HepG2 (cell line): Measurements from ENCODE around the gene SULT1C4. TPM values are rescaled to one million over a fixed set of nuclear protein-coding genes. Genes with fewer than 3 reads are reported as not detected.

Experiments used
- ATAC-seq: fragments of 200-7000 bp; cut with Tn5 transposase; 3 replicates; pipeline ENCODE4 v1.9.1; 2020; ENCODE audit warnings: mild to moderate bottlenecking, moderate library complexity
- BruUV-seq: library from RNA; stranded (reverse); fragments of 400-500 nt; replicated peaks from 2 replicates; lab custom pipeline; 2021; lab: Mats Ljungman, UMichigan
- CTCF ChIA-PET: fragments of 300-600 bp; formaldehyde crosslinking; extraction: SDS; loops from one replicate; lab custom pipeline; 2021; ENCODE audit warnings: low total read pairs, inconsistent platforms, low intra/inter-chr PET ratio; lab: Yijun Ruan, JAX
- POLR2A ChIA-PET: fragments of 350-600 bp; sonication (Branson Sonifier 250); formaldehyde crosslinking; loops from one replicate; lab custom pipeline; 2020; ENCODE audit warnings: antibody characterized with exemption, inconsistent platforms; lab: Yijun Ruan, JAX
- DNase-seq: peaks from one replicate; pipeline ENCODE4 v3.0.0-alpha.2; 2015; ENCODE audit warnings: low spot score
- FAIRE-seq: peaks from 3 replicates; lab custom pipeline; 2011; peaks lifted over from hg19 to GRCh38; lab: Jason Lieb, UNC
- H2AFZ ChIP-seq: one replicate; pipeline ENCODE4 v1.6.1; 2011; ENCODE audit warnings: low read length, inconsistent platforms
- H3K27ac ChIP-seq: fragments of 300-600 bp; 3 replicates; pipeline ENCODE4 v1.8.0; 2011; ENCODE audit warnings: mixed run types, mild to moderate bottlenecking, mixed read lengths, low read length, inconsistent platforms; ENCODE audit not compliant: insufficient read depth; ENCODE audit errors: extremely low read length
- H3K27me3 ChIP-seq, 2 experiments: fragments of 200-600 bp in 1 of 2; 2 replicates in 1 of 2; 3 replicates in 1 of 2; pipeline versions ENCODE4 v1.6.0 to v1.8.0; 2011; ENCODE audit warnings: low read length in 2 of 2, mild to moderate bottlenecking in 2 of 2, moderate library complexity in 2 of 2, inconsistent platforms in 1 of 2; ENCODE audit not compliant: insufficient read depth in 2 of 2, control insufficient read depth in 1 of 2
- H3K36me3 ChIP-seq, 2 experiments: fragments of 200-600 bp in 1 of 2; replicated peaks in 1 of 2; 2 replicates in 1 of 2; 3 replicates in 1 of 2; pipeline versions ENCODE4 v1.5.1 to v1.8.0; 2011; ENCODE audit warnings: low read length in 2 of 2, inconsistent platforms in 1 of 2; ENCODE audit not compliant: insufficient read depth in 2 of 2, control insufficient read depth in 1 of 2
- H3K4me1 ChIP-seq: 2 replicates; pipeline ENCODE4 v1.5.1; 2012; ENCODE audit warnings: low read length, inconsistent platforms; ENCODE audit not compliant: insufficient read depth
- H3K4me2 ChIP-seq: 2 replicates; pipeline ENCODE4 v1.6.0; 2011; ENCODE audit warnings: low read depth, low read length, inconsistent platforms
- H3K4me3 ChIP-seq, 3 experiments: fragments of 200-600 bp in 1 of 3; sonication (generic), shearing (Covaris generic) in 1 of 3; replicated peaks in 1 of 3; 2 replicates each; pipeline ENCODE4 v1.5.1; 2011 to 2016; ENCODE audit warnings: low read length in 3 of 3, inconsistent platforms in 2 of 3, low read depth in 2 of 3, mild to moderate bottlenecking in 2 of 3, control low read depth in 1 of 3, mixed read lengths in 1 of 3; ENCODE audit not compliant: insufficient read depth in 1 of 3
- H3K79me2 ChIP-seq: one replicate; pipeline ENCODE4 v1.6.1; 2011; ENCODE audit warnings: low read length, inconsistent platforms; ENCODE audit not compliant: insufficient read depth
- H3K9ac ChIP-seq: 2 replicates; pipeline ENCODE4 v1.6.0; 2011; ENCODE audit warnings: mild to moderate bottlenecking, low read depth, low read length, inconsistent platforms; ENCODE audit not compliant: insufficient read depth
- H3K9me3 ChIP-seq: 2 replicates; pipeline ENCODE4 v1.5.1; 2012; ENCODE audit warnings: mild to moderate bottlenecking, low read length
- H4K20me1 ChIP-seq: 2 replicates; pipeline ENCODE4 v1.6.0; 2011; ENCODE audit warnings: inconsistent platforms, mild to moderate bottlenecking, low read length, moderate library complexity; ENCODE audit not compliant: insufficient read depth
- GFI1 ChIP-seq: sonication (generic); formaldehyde crosslinking; IDR thresholded peaks from 2 replicates; pipeline ENCODE4 v1.5.0; 2020; ENCODE audit warnings: missing genetic modification reagents, mild to moderate bottlenecking, borderline replicate concordance
- TAF1 ChIP-seq: sonication (generic); formaldehyde crosslinking; IDR thresholded peaks from 2 replicates; pipeline ENCODE4 v1.4.0; 2020; ENCODE audit warnings: missing genetic modification reagents
- TMF1 ChIP-seq: sonication (generic); formaldehyde crosslinking; IDR thresholded peaks from 2 replicates; pipeline ENCODE4 v1.8.1; 2022; ENCODE audit warnings: low read depth, missing genetic modification reagents
- YY1 ChIP-seq: IDR thresholded peaks from 2 replicates; pipeline ENCODE4 v1.6.1; 2011; ENCODE audit warnings: low read length, low read depth, moderate library complexity, mild to moderate bottlenecking; ENCODE audit not compliant: insufficient read depth, insufficient replicate concordance
- ZNF597 ChIP-seq: sonication (generic); formaldehyde crosslinking; IDR thresholded peaks from 2 replicates; pipeline ENCODE4 v1.5.0; 2020; ENCODE audit warnings: missing genetic modification reagents
- ZNF605 ChIP-seq: sonication (generic); formaldehyde crosslinking; IDR thresholded peaks from 2 replicates; pipeline ENCODE4 v1.8.0; 2022; ENCODE audit warnings: mild to moderate bottlenecking, missing genetic modification reagents
- ZSCAN31 ChIP-seq: sonication (generic); formaldehyde crosslinking; IDR thresholded peaks from 2 replicates; pipeline ENCODE4 v1.5.0; 2020; ENCODE audit warnings: low read depth, mild to moderate bottlenecking, missing genetic modification reagents
- WGBS: methylation state at CpG from one replicate; pipeline ENCODE4 v1.1.6; 2017; ENCODE audit warnings: low lambda C conversion rate; 5-methylcytosine and 5-hydroxymethylcytosine counted together
- in situ Hi-C: cut with HindIII; loops from 2 replicates; pipeline ENCODE4 v1.10.0; 2017; ENCODE audit warnings: low pct_unique_long_range_greater_than_20kb; ENCODE audit not compliant: extremely low pct_ligation_motif_present
- intact Hi-C: fragments of 100-400 bp; cut with micrococcal nuclease; formaldehyde crosslinking; loops from one replicate; pipeline ENCODE4 v1.10.0; 2022; ENCODE audit not compliant: unreplicated experiment
- polyA plus RNA-seq, 8 experiments: library from polyadenylated mRNA; depleted of rRNA in 3 of 8; stranded (reverse) in 7 of 8; unstranded in 1 of 8; fragments of >200 nt; fragmentation: Illumina TruSeq in 4 of 8; extraction: Trizol in 4 of 8; gene quantifications; 2 replicates each; pipeline versions ENCODE4 v1.2.1 to v1.2.3, GENCODE V29; 2011 to 2016; ENCODE audit warnings: low read depth in 4 of 8, missing spikeins in 1 of 8, mixed read lengths in 1 of 8; ENCODE audit not compliant: insufficient read depth in 1 of 8
- small RNA-seq, 3 experiments: library from RNA; depleted of rRNA; stranded (forward); fragments of <200 nt; gene quantifications; one replicate each; pipeline ENCODE3, GENCODE V24; 2012; ENCODE audit warnings: low read depth in 2 of 3, low replicate concordance in 1 of 3; ENCODE audit not compliant: insufficient read length in 3 of 3, insufficient read depth in 2 of 3
- total RNA-seq, 5 experiments: library from RNA; depleted of rRNA; stranded (reverse); fragments of >200 nt; fragmentation: Illumina TruSeq; extraction: Trizol; gene quantifications; 2 replicates each; pipeline ENCODE4 v1.2.3, GENCODE V29; 2016; ENCODE audit warnings: low read depth in 1 of 5
- TF ChIP-seq, protein P1 (sequence below): sonication (generic); formaldehyde crosslinking; IDR thresholded peaks from 2 replicates; pipeline ENCODE4 v1.4.0; 2020; ENCODE audit warnings: missing genetic modification reagents, borderline replicate concordance

Gene SULT1C4
- total and polyA plus RNA-seq, 2 of the 13 experiments (the other 11 are each of a cell fraction or from before 2014, with no cell fraction given), result 1.3 to 8.6 TPM

GRCh38 chr2:108436976-108437375, 59.2 kb downstream of the SULT1C4 start:
- Histone ChIP-seq H3K4me2 (no peak overlapping the region), H3K36me3 (no peaks in the 10 kb centered on the region), H2AFZ (no peak overlapping the region), H3K9me3 (no peaks in the 10 kb centered on the region), H3K27me3 (no peaks in the 10 kb centered on the region; a peak in 1 of 5 replicates), H3K4me1 (no peaks in the 10 kb centered on the region)
- no peak for ATAC-seq
- POLR2A ChIA-PET, result no interaction called here
- no peak for FAIRE-seq
- DNase-seq, result no peak
- TF ChIP-seq, protein P1, sequence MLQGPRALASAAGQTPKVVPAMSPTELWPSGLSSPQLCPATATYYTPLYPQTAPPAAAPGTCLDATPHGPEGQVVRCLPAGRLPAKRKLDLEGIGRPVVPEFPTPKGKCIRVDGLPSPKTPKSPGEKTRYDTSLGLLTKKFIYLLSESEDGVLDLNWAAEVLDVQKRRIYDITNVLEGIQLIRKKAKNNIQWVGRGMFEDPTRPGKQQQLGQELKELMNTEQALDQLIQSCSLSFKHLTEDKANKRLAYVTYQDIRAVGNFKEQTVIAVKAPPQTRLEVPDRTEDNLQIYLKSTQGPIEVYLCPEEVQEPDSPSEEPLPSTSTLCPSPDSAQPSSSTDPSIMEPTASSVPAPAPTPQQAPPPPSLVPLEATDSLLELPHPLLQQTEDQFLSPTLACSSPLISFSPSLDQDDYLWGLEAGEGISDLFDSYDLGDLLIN, result no peak
- TF ChIP-seq GFI1 (CRISPR knock-in tag), result no peak
- TF ChIP-seq ZNF597 (CRISPR knock-in tag), result no peak
- no peak for TF ChIP-seq YY1
- no peak for TF ChIP-seq TAF1 (CRISPR knock-in tag)
- no peak for TF ChIP-seq TMF1 (CRISPR knock-in tag)
- no peak for TF ChIP-seq ZNF605 (CRISPR knock-in tag)
- TF ChIP-seq ZSCAN31 (CRISPR knock-in tag), result no peak
- TF ChIP-seq, all 625 proteins: peak for 0
- WGBS, result 0% methylated on average over 1 of the region's 1 CpG
- Histone ChIP-seq H3K9ac (no peak overlapping the region), H3K4me3 (no peak overlapping the region), H4K20me1 (no peaks in the 10 kb centered on the region), H3K27ac (no peak overlapping the region), H3K79me2 (no peaks in the 10 kb centered on the region)
- CTCF ChIA-PET, result no interaction called here
- BruUV-seq, result no TSS peak
- in situ Hi-C loops, result no loop called here
- intact Hi-C loops, result no loop called here

Small RNA genes within 50 kb of the gene (small RNA-seq; reads per million reads assigned to genes)
- 0 reads per million in 3 experiments for gene SMIM12P1

Other genes starting within 250 kb of the SULT1C4 start
- not detected in 2 replicates for gene SULT1C3, start 138.0 kb upstream of the SULT1C4 start, total RNA-seq (2016; rRNA removed; fragmentation: Illumina TruSeq; extraction: Trizol)
- gene SULT1C3, start 138.0 kb upstream of the SULT1C4 start, polyA plus RNA-seq (2011; rRNA removed), result not detected in 2 replicates
- gene SULT1C2, start 89.1 kb upstream of the SULT1C4 start, total RNA-seq (2016; rRNA removed; fragmentation: Illumina TruSeq; extraction: Trizol), result 6.2 and 10.1 TPM in 2 replicates
- gene SULT1C2, start 89.1 kb upstream of the SULT1C4 start, polyA plus RNA-seq (2011; rRNA removed), result 4.0 and 5.3 TPM in 2 replicates
- gene GCC2, start 71.3 kb downstream of the SULT1C4 start, total RNA-seq (2016; rRNA removed; fragmentation: Illumina TruSeq; extraction: Trizol), result 22.5 and 30.6 TPM in 2 replicates
- 15.2 and 17.6 TPM in 2 replicates for gene GCC2, start 71.3 kb downstream of the SULT1C4 start, polyA plus RNA-seq (2011; rRNA removed)
- gene LIMS1, start 156.5 kb downstream of the SULT1C4 start, total RNA-seq (2016; rRNA removed; fragmentation: Illumina TruSeq; extraction: Trizol), result 38.3 and 55.1 TPM in 2 replicates
- 35.5 and 49.6 TPM in 2 replicates for gene LIMS1, start 156.5 kb downstream of the SULT1C4 start, polyA plus RNA-seq (2011; rRNA removed)